C4-2B (cell line): ENCODE data around the gene CTNNBL1.

ENCODE experiments used
- H3K27ac ChIP-seq: fragments of 450-650 bp; 2 replicates; pipeline ENCODE4 v1.5.1; 2017
- ZFX ChIP-seq: fragments of 450-650 bp; IDR thresholded peaks from 2 replicates; pipeline ENCODE4 v1.6.1; 2017
- TF ChIP-seq, protein P1 (sequence below): fragments of 450-650 bp; conservative IDR thresholded peaks from 2 replicates; pipeline ENCODE4 v1.5.1; 2017; ENCODE audit warnings: mild to moderate bottlenecking

CTNNBL1 gene

DNA sequence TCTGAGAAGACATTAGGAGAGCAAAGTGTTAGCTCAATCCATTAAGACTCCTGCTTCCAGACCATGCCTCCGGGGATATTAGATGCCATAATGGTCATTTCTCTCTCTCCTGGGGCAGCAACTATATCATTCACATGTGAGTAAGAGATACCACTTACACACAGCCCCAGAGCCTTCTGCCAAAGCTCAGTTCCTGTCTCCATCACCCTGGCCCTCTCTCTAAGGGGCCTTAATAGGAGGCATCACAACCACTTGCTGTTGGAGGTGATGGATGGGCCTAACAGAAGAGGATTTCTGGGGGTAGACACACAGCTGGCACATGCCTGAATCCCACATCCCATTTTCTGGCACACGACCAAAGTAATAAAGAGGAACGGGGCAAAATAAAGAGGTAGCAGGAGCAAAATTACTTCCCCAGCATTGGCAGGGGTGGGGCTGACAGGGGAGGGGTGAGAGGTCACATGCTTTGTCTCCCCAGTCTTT, 175.1 kb downstream of the CTNNBL1 start:
- TF ChIP-seq ZFX = no peak
- TF ChIP-seq, protein P1, sequence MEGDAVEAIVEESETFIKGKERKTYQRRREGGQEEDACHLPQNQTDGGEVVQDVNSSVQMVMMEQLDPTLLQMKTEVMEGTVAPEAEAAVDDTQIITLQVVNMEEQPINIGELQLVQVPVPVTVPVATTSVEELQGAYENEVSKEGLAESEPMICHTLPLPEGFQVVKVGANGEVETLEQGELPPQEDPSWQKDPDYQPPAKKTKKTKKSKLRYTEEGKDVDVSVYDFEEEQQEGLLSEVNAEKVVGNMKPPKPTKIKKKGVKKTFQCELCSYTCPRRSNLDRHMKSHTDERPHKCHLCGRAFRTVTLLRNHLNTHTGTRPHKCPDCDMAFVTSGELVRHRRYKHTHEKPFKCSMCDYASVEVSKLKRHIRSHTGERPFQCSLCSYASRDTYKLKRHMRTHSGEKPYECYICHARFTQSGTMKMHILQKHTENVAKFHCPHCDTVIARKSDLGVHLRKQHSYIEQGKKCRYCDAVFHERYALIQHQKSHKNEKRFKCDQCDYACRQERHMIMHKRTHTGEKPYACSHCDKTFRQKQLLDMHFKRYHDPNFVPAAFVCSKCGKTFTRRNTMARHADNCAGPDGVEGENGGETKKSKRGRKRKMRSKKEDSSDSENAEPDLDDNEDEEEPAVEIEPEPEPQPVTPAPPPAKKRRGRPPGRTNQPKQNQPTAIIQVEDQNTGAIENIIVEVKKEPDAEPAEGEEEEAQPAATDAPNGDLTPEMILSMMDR = no peak
- H3K27ac ChIP-seq = no peak overlapping the region

DNA sequence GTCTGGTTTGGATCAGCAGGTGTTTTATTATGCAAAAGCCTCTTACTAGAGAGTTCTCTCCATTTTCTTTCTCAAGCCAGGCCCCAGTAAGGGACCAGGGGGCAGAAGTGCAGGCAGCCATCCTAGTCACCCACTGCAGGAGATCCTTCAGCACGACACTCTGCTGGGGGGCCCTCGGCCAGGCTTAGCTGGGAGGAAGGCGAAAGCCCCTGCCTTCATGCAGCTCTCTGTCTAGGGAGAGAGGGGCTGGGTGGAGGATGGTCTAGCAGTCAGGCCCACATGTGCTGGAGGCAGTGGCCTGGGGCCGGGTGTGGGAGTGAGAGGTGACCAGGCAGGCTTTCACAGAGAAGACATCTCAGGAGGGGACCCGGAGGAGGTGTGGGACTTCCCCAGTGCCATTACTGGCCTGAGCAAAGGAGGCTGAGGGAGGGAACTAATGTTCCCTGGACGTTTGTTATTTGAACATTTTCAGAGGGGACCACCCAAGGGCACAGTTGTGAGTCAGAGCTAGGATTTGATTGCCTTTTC, 175.6 kb downstream of the CTNNBL1 start:
- no peak overlapping the region for H3K27ac ChIP-seq
- no peak for TF ChIP-seq ZFX
- TF ChIP-seq, protein P1 = no peak

DNA sequence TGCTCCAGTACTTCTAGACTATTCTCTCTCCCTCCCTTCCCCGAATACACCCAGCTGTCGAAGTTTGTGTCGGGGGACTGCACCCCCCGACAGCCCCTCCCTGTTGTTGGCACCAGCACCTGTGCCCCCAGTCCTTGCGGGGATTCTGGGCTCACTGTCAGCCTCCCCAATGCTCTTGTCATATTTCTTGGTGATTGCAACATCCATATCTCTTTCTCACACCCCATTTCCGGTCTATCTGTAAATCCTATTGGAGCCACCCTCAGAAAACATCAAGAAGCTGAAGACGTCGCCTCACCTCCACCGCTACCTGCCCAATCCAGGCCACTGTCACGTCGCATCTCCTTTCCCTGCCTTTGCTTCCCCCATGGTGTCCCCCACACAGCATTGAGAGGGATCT, 176.5 kb downstream of the CTNNBL1 start:
- H3K27ac ChIP-seq = no peak overlapping the region
- TF ChIP-seq ZFX = no peak
- TF ChIP-seq, protein P1 = no peak

DNA sequence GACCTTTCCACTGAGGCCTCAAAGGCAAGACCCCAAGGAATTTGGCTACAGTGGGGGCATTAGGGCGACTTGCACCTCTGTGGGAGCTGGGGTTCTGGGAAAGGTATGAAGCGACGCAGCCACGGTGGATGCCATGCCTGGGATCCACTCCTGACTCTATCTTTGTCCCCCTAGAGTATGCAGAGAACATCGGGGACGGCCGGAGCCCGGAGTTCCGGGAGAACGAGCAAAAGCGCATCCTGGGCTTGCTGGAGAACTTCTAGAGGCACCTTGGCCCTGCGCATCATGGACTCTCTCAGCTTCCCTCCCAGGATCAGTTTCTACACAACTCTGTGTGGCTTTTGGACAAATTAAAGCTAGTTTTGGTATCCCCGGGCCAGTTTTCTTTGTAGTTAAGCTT, 177.9 kb downstream of the CTNNBL1 start:
- H3K27ac ChIP-seq = no peak overlapping the region
- TF ChIP-seq, protein P1 = no peak
- no peak for TF ChIP-seq ZFX

DNA sequence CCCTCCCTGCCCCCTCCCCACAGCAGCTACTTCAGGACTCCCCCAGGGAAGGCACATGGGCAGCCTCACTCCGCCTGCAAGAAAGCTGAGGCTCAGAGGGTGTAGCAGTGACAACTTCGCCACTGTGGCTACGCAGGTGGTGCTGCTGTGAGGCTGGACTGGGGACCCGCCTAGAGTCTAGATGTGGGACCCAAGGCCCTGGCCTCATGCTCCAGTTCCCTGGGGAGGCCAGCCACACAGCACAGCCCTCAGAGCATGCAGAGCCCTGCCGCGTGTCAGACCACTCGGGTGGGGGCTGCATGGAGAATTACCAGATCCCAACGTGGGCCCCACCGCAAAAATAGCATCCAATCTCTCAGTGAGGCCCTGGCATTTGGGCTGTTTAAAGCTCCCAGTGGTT, 178.3 kb downstream of the CTNNBL1 start:
- no peak overlapping the region for H3K27ac ChIP-seq
- TF ChIP-seq, protein P1 = no peak
- no peak for TF ChIP-seq ZFX

DNA sequence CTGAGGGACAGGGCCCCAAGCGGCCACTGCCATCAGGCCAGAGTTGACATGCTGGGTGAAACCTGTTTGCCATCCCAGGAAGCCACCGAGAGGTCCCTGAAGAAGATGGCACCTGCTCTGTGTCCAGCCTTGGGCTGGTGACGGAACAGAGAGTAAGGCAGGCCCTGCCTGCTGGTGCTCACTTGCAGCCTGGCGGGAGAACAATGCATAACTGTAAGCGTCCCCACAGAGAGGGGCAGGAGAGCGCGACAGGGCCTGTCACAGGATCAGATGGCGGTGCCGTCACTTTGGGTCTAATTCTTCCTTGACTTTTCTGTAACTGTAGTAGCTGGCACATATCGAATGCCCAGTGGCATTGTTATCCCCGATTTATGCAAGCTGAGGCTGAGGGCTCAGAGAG, 180.1 kb downstream of the CTNNBL1 start:
- TF ChIP-seq, protein P1 = no peak
- no peak for TF ChIP-seq ZFX
- H3K27ac ChIP-seq = no peak overlapping the region

DNA sequence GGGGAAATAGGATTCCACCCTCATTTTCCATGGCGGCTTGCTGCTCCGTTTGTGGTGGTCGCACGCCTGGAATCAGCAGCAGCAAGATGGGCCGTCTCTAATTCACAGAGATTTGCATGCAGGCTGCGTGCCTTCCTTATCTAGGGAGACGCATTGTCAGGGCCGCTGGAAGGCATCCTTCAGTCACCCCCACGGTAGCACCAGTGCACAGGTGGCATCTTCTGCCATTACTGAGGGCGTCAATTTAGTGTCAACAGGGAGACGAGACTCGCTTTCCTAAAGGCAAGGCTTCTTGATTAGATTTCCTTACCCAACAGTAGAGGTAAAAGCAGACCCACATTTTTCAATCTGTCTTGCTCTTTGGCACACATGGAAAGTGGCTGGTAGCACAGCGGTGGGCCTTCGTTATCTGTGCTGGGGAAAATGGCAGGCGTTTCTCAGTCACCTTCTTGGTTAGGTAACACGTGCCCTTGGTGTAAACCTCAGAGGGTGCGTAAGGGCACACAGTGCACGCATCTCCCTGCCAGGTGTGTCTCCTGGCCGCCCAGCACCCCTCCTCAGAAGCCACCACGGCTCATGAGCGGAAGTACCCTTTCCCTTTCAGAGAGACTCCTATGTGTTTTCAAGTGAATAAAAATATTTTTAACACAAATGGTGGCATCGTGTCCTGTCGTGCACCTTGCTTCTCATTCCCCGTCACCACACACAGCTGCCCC, 181.8 kb downstream of the CTNNBL1 start:
- no peak overlapping the region for H3K27ac ChIP-seq
- TF ChIP-seq ZFX = no peak
- TF ChIP-seq, protein P1 = no peak
